Heart left ventricle (tissue), 13 donors: Measurements from ENCODE around the gene NFATC2.

Source experiments
- POLR2A ChIP-seq, 2 donors: fragments of 450-650 bp; IDR thresholded peaks; one replicate each; pipeline ENCODE4 v1.6.1; 2017; ENCODE audit warnings: antibody characterized with exemption in 2 of 2, mild to moderate bottlenecking in 2 of 2, moderate library complexity in 2 of 2
- TF ChIP-seq, protein P1 (sequence below), 12 donors: fragments of 200-600 bp; sonication (generic) in 4 of 12; IDR thresholded peaks; one replicate each; pipeline versions ENCODE4 v1.5.0 to v1.8.0; 2018 to 2022; ENCODE audit warnings: antibody characterized with exemption in 12 of 12, mild to moderate bottlenecking in 5 of 12
- donor health status: ischemic (EF 13 %, LVEDD 7.1; RV severe dilation, severe dysfunction).
- donor health status: DM: no; HTN: yes; CAD: no.
- donor health status: DM: no; HTN: no; CAD: no.
- donor health status: ischemic (EF 25% LVEDD 6.9; RV normal size, moderate dysfunction).
- donor health status: ischemic (EF 25% LVEDD 5.7; RV mildly dilated, moderate dysfunction).
- donor health status: ischemic (EF 35%, LVEDD 5.7; RV mildly dilated, moderate dysfunction).
- donor health status: nonischemic (EF 11% LVEDD 7.7; RV severe dilation, severe dysfunction).
- donor health status: DM: yes; HTN: yes; CAD: no.
- donor health status: PGD.
- donor health status: ischemic (EF 29% LVEDD 5.4; RV normal size, mild dysfunction).
- donor health status: nonischemic (EF 23%, LVEDD 6.1; RV moderate dilation, normal function).

DNA sequence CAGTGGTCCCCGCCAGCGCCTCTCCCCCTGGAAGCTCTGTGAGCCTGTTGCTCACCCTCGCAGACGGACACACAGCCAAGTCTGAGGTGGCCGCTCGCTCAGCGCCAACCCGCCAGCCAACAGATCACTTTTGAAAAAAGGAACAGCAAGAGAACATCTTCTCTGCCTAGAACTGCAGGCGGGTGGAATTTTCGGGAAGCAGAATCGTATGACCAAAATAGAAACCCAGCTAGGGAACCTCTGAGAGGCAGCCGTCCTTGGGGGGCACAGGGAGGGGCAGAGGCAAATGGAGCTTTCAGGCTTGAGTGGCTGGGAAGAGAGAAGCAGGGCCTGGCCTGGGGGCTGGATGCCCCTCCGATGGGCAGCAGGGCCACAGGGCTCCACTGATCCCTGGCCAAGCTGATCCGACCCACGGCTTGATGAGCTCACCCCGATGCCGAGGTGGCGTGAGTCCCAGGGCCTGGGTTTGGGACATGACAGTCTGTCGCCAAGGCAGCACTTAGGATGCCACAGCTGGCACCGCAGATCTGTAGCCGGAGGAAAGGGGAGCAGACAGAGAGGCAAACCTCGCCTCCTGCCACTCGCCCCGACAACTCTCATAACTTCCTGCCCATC is 9.8 kb downstream of the NFATC2 start:
- TF ChIP-seq, protein P1, sequence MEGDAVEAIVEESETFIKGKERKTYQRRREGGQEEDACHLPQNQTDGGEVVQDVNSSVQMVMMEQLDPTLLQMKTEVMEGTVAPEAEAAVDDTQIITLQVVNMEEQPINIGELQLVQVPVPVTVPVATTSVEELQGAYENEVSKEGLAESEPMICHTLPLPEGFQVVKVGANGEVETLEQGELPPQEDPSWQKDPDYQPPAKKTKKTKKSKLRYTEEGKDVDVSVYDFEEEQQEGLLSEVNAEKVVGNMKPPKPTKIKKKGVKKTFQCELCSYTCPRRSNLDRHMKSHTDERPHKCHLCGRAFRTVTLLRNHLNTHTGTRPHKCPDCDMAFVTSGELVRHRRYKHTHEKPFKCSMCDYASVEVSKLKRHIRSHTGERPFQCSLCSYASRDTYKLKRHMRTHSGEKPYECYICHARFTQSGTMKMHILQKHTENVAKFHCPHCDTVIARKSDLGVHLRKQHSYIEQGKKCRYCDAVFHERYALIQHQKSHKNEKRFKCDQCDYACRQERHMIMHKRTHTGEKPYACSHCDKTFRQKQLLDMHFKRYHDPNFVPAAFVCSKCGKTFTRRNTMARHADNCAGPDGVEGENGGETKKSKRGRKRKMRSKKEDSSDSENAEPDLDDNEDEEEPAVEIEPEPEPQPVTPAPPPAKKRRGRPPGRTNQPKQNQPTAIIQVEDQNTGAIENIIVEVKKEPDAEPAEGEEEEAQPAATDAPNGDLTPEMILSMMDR (IDR thresholded peaks at IDR 0.05), result no peak
- TF ChIP-seq POLR2A (IDR thresholded peaks at IDR 0.05), result no peak
